Stomach (tissue), 9 donors: ENCODE measurements around the gene SORL1. TPM values are rescaled to one million over a fixed set of nuclear protein-coding genes. Genes with fewer than 3 reads are reported as not detected.
A peak's percentile ranks its signal among the peaks of the same experiment; 100 is the strongest.

Experiments used
- DNase-seq, 2 donors: peaks; one replicate each; pipeline versions ENCODE4 v3.0.0 to v3.0.0-alpha.2; 2013 to 2019
- H3K27ac ChIP-seq, 5 donors: fragments of 200-600 bp in 4 of 5; sonication (generic) in 4 of 5; one replicate each; pipeline ENCODE4 v1.5.1; 2013 to 2019; ENCODE audit warnings: mild to moderate bottlenecking in 1 of 5, moderate library complexity in 1 of 5
- H3K27me3 ChIP-seq, 3 donors: fragments of 200-600 bp; sonication (generic); one replicate each; pipeline ENCODE4 v1.5.1; 2017 to 2019; ENCODE audit warnings: mixed run types in 1 of 3
- H3K36me3 ChIP-seq, 4 donors: fragments of 200-600 bp; sonication (generic); 1 replicate in 3 of 4; 2 replicates in 1 of 4; pipeline ENCODE4 v1.5.1; 2016 to 2019
- H3K4me1 ChIP-seq, 4 donors: fragments of 200-600 bp; sonication (generic); one replicate each; pipeline ENCODE4 v1.5.1; 2016 to 2019
- H3K4me3 ChIP-seq, 4 donors: fragments of 200-600 bp; sonication (generic) in 3 of 4; one replicate each; pipeline ENCODE4 v1.5.1; 2016 to 2019; ENCODE audit warnings: mild to moderate bottlenecking in 1 of 4
- H3K9me3 ChIP-seq, 4 donors: fragments of 200-600 bp; sonication (generic); one replicate each; pipeline ENCODE4 v1.5.1; 2016 to 2019
- EP300 ChIP-seq: sonication (generic); formaldehyde crosslinking; IDR thresholded peaks from one replicate; pipeline ENCODE4 v1.6.1; 2017; ENCODE audit warnings: antibody characterized with exemption
- POLR2A ChIP-seq, 4 donors: fragments of 450-650 bp; IDR thresholded peaks; one replicate each; pipeline ENCODE4 v1.6.1; 2016; ENCODE audit warnings: antibody characterized with exemption in 4 of 4, control low read depth in 2 of 4, mild to moderate bottlenecking in 1 of 4, moderate library complexity in 1 of 4
- POLR2AphosphoS5 ChIP-seq, 3 donors: sonication (generic); formaldehyde crosslinking; IDR thresholded peaks; one replicate each; pipeline ENCODE4 v1.6.1; 2016; ENCODE audit warnings: antibody characterized with exemption in 3 of 3
- WGBS, 5 donors: extraction: QIAGEN DNeasy Blood & Tissue Kit in 3 of 5; methylation state at CpG; one replicate each; pipeline versions ENCODE4 v1.1.5 to v1.1.7; 2013 to 2018; 5-methylcytosine and 5-hydroxymethylcytosine counted together
- intact Hi-C: fragments of 100-400 bp; cut with DNase I; formaldehyde crosslinking; loops from one replicate; pipeline ENCODE4 v1.15.1; 2023; ENCODE audit warnings: low total_unique reads
- polyA plus RNA-seq, 3 donors: library from polyadenylated mRNA; stranded (reverse); fragments of 200-250 nt; gene quantifications; one replicate each; pipeline ENCODE4 v1.2.3, GENCODE V29; 2013
- total RNA-seq, 5 donors: library from RNA; depleted of rRNA; stranded (reverse); fragments of >200 nt; gene quantifications; one replicate each; pipeline versions ENCODE4 v1.1.0 to v1.2.3, GENCODE V29; 2014 to 2016
- TF ChIP-seq, protein P1 (sequence below), 7 experiments: fragments of 450-650 bp in 4 of 7; fragments of 200-600 bp in 3 of 7; sonication (generic) in 3 of 7; IDR thresholded peaks; one replicate each; pipeline ENCODE4 v1.5.1; 2016 to 2019; ENCODE audit warnings: antibody characterized with exemption in 7 of 7, control low read depth in 2 of 7, mild to moderate bottlenecking in 1 of 7
- donor health status: healthy with polysubstance abuse.
- donor health status: Bipolar disorder and iron deficiency.
- donor health status: healthy.

SORL1 gene
- total and polyA plus RNA-seq, 8 donors = 0.76 to 161 (median 18.2) TPM

GRCh38 chr11:121414141-121414913, 37.8 kb upstream of the SORL1 start:
- DNase-seq = no peak
- Histone ChIP-seq H3K36me3 (no peaks in the 10 kb centered on the region), H3K4me1 (peaks cover 22 to 38% (median 25%) of the 10 kb centered on the region in 4 donors), H3K27me3 (no peaks in the 10 kb centered on the region), H3K4me3 (no peak overlapping the region), H3K9me3 (no peaks in the 10 kb centered on the region), H3K27ac (no peak overlapping the region)
- 77 to 93% (median 89%) methylated on average over 2 of the region's 2 CpGs for WGBS, 5 donors
- TF ChIP-seq POLR2A (IDR thresholded peaks at IDR 0.05) (no peak), POLR2AphosphoS5 (IDR thresholded peaks at IDR 0.05) (no peak), EP300 (no peak)
- TF ChIP-seq, protein P1, sequence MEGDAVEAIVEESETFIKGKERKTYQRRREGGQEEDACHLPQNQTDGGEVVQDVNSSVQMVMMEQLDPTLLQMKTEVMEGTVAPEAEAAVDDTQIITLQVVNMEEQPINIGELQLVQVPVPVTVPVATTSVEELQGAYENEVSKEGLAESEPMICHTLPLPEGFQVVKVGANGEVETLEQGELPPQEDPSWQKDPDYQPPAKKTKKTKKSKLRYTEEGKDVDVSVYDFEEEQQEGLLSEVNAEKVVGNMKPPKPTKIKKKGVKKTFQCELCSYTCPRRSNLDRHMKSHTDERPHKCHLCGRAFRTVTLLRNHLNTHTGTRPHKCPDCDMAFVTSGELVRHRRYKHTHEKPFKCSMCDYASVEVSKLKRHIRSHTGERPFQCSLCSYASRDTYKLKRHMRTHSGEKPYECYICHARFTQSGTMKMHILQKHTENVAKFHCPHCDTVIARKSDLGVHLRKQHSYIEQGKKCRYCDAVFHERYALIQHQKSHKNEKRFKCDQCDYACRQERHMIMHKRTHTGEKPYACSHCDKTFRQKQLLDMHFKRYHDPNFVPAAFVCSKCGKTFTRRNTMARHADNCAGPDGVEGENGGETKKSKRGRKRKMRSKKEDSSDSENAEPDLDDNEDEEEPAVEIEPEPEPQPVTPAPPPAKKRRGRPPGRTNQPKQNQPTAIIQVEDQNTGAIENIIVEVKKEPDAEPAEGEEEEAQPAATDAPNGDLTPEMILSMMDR (IDR thresholded peaks at IDR 0.05) = no peak
- intact Hi-C loops = no loop called here

GRCh38 chr11:121415856-121416255, 36.3 kb upstream of the SORL1 start:
- H3K9me3 ChIP-seq = no peaks in the 10 kb centered on the region
- H3K27ac ChIP-seq = no peak overlapping the region
- TF ChIP-seq POLR2AphosphoS5 (IDR thresholded peaks at IDR 0.05) (no peak), POLR2A (IDR thresholded peaks at IDR 0.05) (no peak), EP300 (no peak)
- TF ChIP-seq, protein P1 (IDR thresholded peaks at IDR 0.05) = no peak
- 0 to 16% (median 8%) methylated on average over 1 of the region's 1 CpG for WGBS, 5 donors
- peak in 1 of 2 donors; percentile 21 for DNase-seq
- H3K4me1 ChIP-seq = peaks cover 22 to 38% (median 25%) of the 10 kb centered on the region in 4 donors
- no peak overlapping the region for H3K4me3 ChIP-seq
- H3K36me3 ChIP-seq = no peaks in the 10 kb centered on the region
- no peaks in the 10 kb centered on the region for H3K27me3 ChIP-seq
- intact Hi-C loops = no loop called here

DNA sequence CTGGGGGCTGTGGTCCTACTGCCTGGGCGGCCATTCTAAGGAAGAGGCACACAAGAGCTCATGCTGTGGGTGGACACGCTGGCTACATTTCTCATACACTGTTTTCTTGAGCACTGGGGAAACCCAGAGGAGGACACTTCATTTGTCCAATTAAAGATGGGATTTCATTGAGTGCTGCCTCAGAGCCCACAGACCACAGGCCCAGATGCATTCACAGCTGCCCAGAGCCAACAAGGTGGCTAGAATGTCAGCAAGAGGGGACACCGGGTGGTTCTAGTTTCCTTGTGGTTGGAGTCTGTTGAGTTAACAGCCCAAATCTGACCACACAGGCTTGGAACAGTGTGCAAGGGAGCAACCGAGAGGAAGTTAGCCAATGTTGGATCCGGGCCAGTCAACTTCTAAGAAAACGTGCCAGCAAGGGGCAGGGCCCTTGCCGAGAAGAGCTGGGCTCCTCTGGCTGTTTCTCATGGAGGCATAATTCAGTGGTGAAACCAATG, 35.0 kb upstream of the SORL1 start:
- H3K4me3 ChIP-seq = no peak overlapping the region
- no peaks in the 10 kb centered on the region for H3K9me3 ChIP-seq
- no peaks in the 10 kb centered on the region for H3K36me3 ChIP-seq
- peak overlapping the region; percentile 13 to 85 (median 69) for H3K27ac ChIP-seq
- WGBS, 5 donors = 10 to 14% (median 12%) methylated on average over 7 of the region's 7 CpGs
- H3K27me3 ChIP-seq = no peaks in the 10 kb centered on the region
- intact Hi-C loops = no loop called here
- peak in 2 of 3 donors; percentile 64 to 86 for TF ChIP-seq POLR2AphosphoS5 (IDR thresholded peaks at IDR 0.05)
- TF ChIP-seq EP300 = no peak
- H3K4me1 ChIP-seq = peaks cover 22 to 38% (median 25%) of the 10 kb centered on the region in 4 donors
- peak; percentile 83 to 92 for DNase-seq

DNA sequence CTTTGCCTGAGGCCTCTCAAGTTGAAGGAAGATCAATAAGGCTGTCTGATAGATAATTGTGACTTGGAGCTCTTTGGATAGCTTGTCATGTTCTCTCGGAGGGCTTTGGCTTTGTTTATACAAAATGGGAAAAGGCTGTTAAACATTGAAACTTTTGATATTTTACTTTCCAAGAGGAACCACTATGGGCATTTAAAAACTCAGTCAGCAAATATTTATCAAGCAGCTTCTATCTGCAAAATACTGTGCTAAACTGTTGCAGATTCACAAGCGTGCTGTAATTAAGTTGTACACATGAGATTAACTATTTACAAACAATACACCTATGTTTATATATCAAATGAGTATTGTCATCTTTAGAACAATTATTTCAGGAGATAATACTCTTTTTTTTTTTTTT, 34.5 kb upstream of the SORL1 start:
- no peaks in the 10 kb centered on the region for H3K36me3 ChIP-seq
- no peak for DNase-seq
- 35 to 51% (median 47%) methylated on average over 2 of the region's 2 CpGs for WGBS, 5 donors
- peak overlapping the region in 4 of 5 donors; percentile 13 to 85 (median 76) for H3K27ac ChIP-seq
- H3K27me3 ChIP-seq = no peaks in the 10 kb centered on the region
- H3K4me1 ChIP-seq = peaks cover 22 to 38% (median 25%) of the 10 kb centered on the region in 4 donors
- H3K9me3 ChIP-seq = no peaks in the 10 kb centered on the region
- no peak overlapping the region for H3K4me3 ChIP-seq
- intact Hi-C loops = no loop called here
- TF ChIP-seq POLR2AphosphoS5 (IDR thresholded peaks at IDR 0.05) (no peak), EP300 (no peak)
- TF ChIP-seq, protein P1 (IDR thresholded peaks at IDR 0.05) = no peak
